Measurements from ENCODE around the gene INTS15. TPM values are rescaled to one million over a fixed set of nuclear protein-coding genes. Genes with fewer than 3 reads are reported as not detected.

Gene INTS15
- polyA plus RNA-seq, 1 donor (not counting 4 experiments of a cell fraction or from before 2014, with no cell fraction given), result 11.9 TPM

DNA sequence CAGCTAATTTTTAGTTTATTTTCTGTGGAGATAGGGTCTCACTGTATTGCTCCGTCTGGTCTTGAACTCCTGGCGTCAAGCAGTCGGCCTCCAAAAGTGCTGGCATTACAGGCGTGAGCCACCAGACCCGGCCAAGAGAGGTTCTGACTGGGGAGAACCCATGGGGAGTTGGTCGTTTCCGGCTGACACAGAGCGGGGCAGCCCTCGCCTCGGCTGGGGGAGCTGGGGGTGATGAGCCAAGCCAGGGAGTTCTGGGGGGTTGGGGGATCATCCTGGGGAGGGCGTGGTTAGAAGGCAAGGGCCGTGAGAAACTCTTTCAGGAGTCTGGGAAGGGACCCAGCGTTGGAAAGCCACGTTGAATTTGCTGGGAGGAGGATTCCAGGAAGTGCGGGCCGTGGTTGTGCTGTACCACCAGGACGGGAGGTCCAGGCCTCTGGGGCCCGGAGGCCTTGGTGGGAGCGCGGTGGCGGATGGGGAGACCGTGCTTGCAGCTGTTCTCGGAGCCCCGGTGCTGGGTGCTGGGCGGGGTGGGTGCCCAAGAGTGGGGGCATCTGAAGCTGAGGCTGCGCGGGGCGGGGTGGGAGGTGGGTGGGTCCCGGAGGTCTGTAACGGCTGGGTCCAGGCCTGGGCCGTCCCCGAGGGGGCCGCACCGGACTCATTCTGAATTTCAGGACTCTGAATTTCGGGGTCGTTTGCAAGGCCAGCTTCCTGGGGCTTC, 17.2 kb downstream of the INTS15 start:
- no peaks in the 10 kb centered on the region for H3K9me3 ChIP-seq (ENCODE audit: control insufficient read depth, low read depth, low read length)
- no peak for FAIRE-seq
- H3K4me2 ChIP-seq (ENCODE audit: control insufficient read depth, extremely low read depth, insufficient read depth, low read depth, low read length), result no peak overlapping the region
- no peak overlapping the region for H3K4me3 ChIP-seq (ENCODE audit: control insufficient read depth in 2 of 3, extremely low read depth in 1 of 3, insufficient read depth in 2 of 3, low read depth in 1 of 3, low read length in 3 of 3)
- H3K9me1 ChIP-seq (ENCODE audit: control insufficient read depth, extremely low read depth, insufficient read depth, low read length), result no peaks in the 10 kb centered on the region
- H4K20me1 ChIP-seq (ENCODE audit: control insufficient read depth, extremely low read depth, insufficient read depth, low read length), result no peaks in the 10 kb centered on the region
- no peaks in the 10 kb centered on the region for H3K4me1 ChIP-seq (ENCODE audit: control insufficient read depth, extremely low read depth, insufficient read depth, low read length)
- no peak overlapping the region for H3K27ac ChIP-seq (ENCODE audit: control insufficient read depth, insufficient read depth, low read length)
- H3K9ac ChIP-seq (ENCODE audit: control insufficient read depth, extremely low read depth, insufficient read depth, low read length), result no peak overlapping the region
- H3K27me3 ChIP-seq (ENCODE audit: control insufficient read depth, extremely low read depth, insufficient read depth, low read length), result no peaks in the 10 kb centered on the region
- TF ChIP-seq EZH2 (IDR thresholded peaks at IDR 0.05; ENCODE audit: low read length), result no peak
- TF ChIP-seq, protein P1, sequence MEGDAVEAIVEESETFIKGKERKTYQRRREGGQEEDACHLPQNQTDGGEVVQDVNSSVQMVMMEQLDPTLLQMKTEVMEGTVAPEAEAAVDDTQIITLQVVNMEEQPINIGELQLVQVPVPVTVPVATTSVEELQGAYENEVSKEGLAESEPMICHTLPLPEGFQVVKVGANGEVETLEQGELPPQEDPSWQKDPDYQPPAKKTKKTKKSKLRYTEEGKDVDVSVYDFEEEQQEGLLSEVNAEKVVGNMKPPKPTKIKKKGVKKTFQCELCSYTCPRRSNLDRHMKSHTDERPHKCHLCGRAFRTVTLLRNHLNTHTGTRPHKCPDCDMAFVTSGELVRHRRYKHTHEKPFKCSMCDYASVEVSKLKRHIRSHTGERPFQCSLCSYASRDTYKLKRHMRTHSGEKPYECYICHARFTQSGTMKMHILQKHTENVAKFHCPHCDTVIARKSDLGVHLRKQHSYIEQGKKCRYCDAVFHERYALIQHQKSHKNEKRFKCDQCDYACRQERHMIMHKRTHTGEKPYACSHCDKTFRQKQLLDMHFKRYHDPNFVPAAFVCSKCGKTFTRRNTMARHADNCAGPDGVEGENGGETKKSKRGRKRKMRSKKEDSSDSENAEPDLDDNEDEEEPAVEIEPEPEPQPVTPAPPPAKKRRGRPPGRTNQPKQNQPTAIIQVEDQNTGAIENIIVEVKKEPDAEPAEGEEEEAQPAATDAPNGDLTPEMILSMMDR (optimal IDR thresholded peaks at IDR 0.05 in 1 of 3, IDR thresholded peaks at IDR 0.05 in 1 of 3, conservative IDR thresholded peaks at IDR 0.05 in 1 of 3; ENCODE audit: extremely low read depth in 1 of 3, insufficient read depth in 2 of 3, low read length in 3 of 3), result no peak
- no peaks in the 10 kb centered on the region for H3K79me2 ChIP-seq (ENCODE audit: control insufficient read depth, insufficient read depth, low read length)
- H2AFZ ChIP-seq (ENCODE audit: control insufficient read depth, low read length), result no peak overlapping the region
- peaks cover 10 to 11% of the 10 kb centered on the region in 2 experiments for H3K36me3 ChIP-seq (ENCODE audit: control insufficient read depth in 2 of 2, extremely low read depth in 1 of 2, insufficient read depth in 2 of 2, low read length in 2 of 2)
- dilution Hi-C loops (cut with MboI; ENCODE audit: extremely low pct_ligation_motif_present, low sequenced_read_pairs), result no loop called here
- DNase-seq (ENCODE audit: low read depth, low spot score), result no peak

DNA sequence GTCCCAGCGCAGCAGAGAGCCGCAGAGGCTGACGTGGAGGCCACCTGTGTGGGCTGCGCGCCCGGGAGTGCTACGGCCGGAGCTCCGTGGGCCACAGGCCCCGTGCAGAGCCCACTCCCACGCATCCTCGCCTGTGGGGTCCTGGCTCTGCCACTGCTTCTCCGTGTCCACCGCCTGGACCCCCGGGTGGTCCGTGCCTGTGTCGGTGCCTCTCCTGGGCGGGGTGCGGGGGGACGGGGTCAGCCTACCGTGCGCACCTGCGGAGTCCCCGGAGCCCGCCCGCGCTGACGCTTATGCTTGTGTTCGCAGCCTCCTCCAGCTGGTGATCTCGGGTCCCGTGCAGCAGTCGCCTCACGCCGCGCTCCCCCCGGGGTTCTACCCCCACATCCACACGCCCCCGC, 17.8 kb downstream of the INTS15 start:
- Histone ChIP-seq H3K9ac (ENCODE audit: control insufficient read depth, extremely low read depth, insufficient read depth, low read length) (no peak overlapping the region), H3K4me1 (ENCODE audit: control insufficient read depth, extremely low read depth, insufficient read depth, low read length) (no peaks in the 10 kb centered on the region), H3K36me3 (ENCODE audit: control insufficient read depth in 2 of 2, extremely low read depth in 1 of 2, insufficient read depth in 2 of 2, low read length in 2 of 2) (peaks cover 5 to 6% of the 10 kb centered on the region in 2 experiments), H3K4me2 (ENCODE audit: control insufficient read depth, extremely low read depth, insufficient read depth, low read depth, low read length) (no peak overlapping the region), H3K79me2 (ENCODE audit: control insufficient read depth, insufficient read depth, low read length) (no peaks in the 10 kb centered on the region), H3K9me3 (ENCODE audit: control insufficient read depth, low read depth, low read length) (no peaks in the 10 kb centered on the region), H2AFZ (ENCODE audit: control insufficient read depth, low read length) (no peak overlapping the region), H3K9me1 (ENCODE audit: control insufficient read depth, extremely low read depth, insufficient read depth, low read length) (no peaks in the 10 kb centered on the region), H3K27ac (ENCODE audit: control insufficient read depth, insufficient read depth, low read length) (no peak overlapping the region), H4K20me1 (ENCODE audit: control insufficient read depth, extremely low read depth, insufficient read depth, low read length) (no peaks in the 10 kb centered on the region), H3K4me3 (ENCODE audit: control insufficient read depth in 2 of 3, extremely low read depth in 1 of 3, insufficient read depth in 2 of 3, low read depth in 1 of 3, low read length in 3 of 3) (no peak overlapping the region), H3K27me3 (ENCODE audit: control insufficient read depth, extremely low read depth, insufficient read depth, low read length) (no peaks in the 10 kb centered on the region)
- dilution Hi-C loops (cut with MboI; ENCODE audit: extremely low pct_ligation_motif_present, low sequenced_read_pairs), result no loop called here
- DNase-seq (ENCODE audit: low read depth, low spot score), result no peak
- no peak for TF ChIP-seq EZH2 (IDR thresholded peaks at IDR 0.05; ENCODE audit: low read length)
- TF ChIP-seq, protein P1 (optimal IDR thresholded peaks at IDR 0.05 in 1 of 3, IDR thresholded peaks at IDR 0.05 in 1 of 3, conservative IDR thresholded peaks at IDR 0.05 in 1 of 3; ENCODE audit: extremely low read depth in 1 of 3, insufficient read depth in 2 of 3, low read length in 3 of 3), result no peak
- FAIRE-seq, result no peak
